ENCODE measurements around the gene PGBD5. TPM values are rescaled to one million over a fixed set of nuclear protein-coding genes. Genes with fewer than 3 reads are reported as not detected.

Gene PGBD5
- total RNA-seq, 1 donor from 2014 or later, result 1.0 TPM

GRCh38 chr1:230342019-230342418, 84.1 kb downstream of the PGBD5 start:
- no peak overlapping the region for H3K27ac Mint-ChIP-seq (ENCODE audit: unreplicated experiment)
- H3K4me1 Mint-ChIP-seq (ENCODE audit: unreplicated experiment), result no peaks in the 10 kb centered on the region
- no peak for DNase-seq (ENCODE audit: extremely low spot score, unreplicated experiment)
- peaks cover 16% of the 10 kb centered on the region for H3K27me3 Mint-ChIP-seq (ENCODE audit: unreplicated experiment)
- H3K36me3 Mint-ChIP-seq (ENCODE audit: unreplicated experiment), result no peaks in the 10 kb centered on the region
- no peak overlapping the region for H3K4me3 Mint-ChIP-seq (ENCODE audit: unreplicated experiment)
- H3K9me3 Mint-ChIP-seq (ENCODE audit: unreplicated experiment), result no peaks in the 10 kb centered on the region
- TF ChIP-seq CTCF (IDR thresholded peaks at IDR 0.05), result no peak

- no peak for DNase-seq (ENCODE audit: extremely low spot score, unreplicated experiment)
- Mint-ChIP-seq H3K27ac (ENCODE audit: unreplicated experiment) (no peak overlapping the region), H3K9me3 (ENCODE audit: unreplicated experiment) (no peaks in the 10 kb centered on the region), H3K4me3 (ENCODE audit: unreplicated experiment) (no peak overlapping the region), H3K36me3 (ENCODE audit: unreplicated experiment) (no peaks in the 10 kb centered on the region), H3K27me3 (ENCODE audit: unreplicated experiment) (peaks cover 16% of the 10 kb centered on the region), H3K4me1 (ENCODE audit: unreplicated experiment) (no peaks in the 10 kb centered on the region)
- no peak for TF ChIP-seq CTCF (IDR thresholded peaks at IDR 0.05)
Measured at GRCh38 chr1:230341162-230341546, 85.0 kb downstream of the PGBD5 start.

GRCh38 chr1:230340526-230341161, 85.5 kb downstream of the PGBD5 start:
- Mint-ChIP-seq H3K4me1 (ENCODE audit: unreplicated experiment) (no peaks in the 10 kb centered on the region), H3K27ac (ENCODE audit: unreplicated experiment) (no peak overlapping the region), H3K36me3 (ENCODE audit: unreplicated experiment) (no peaks in the 10 kb centered on the region), H3K9me3 (ENCODE audit: unreplicated experiment) (no peaks in the 10 kb centered on the region), H3K4me3 (ENCODE audit: unreplicated experiment) (no peak overlapping the region), H3K27me3 (ENCODE audit: unreplicated experiment) (peaks cover 18% of the 10 kb centered on the region)
- no peak for DNase-seq (ENCODE audit: extremely low spot score, unreplicated experiment)
- TF ChIP-seq CTCF (IDR thresholded peaks at IDR 0.05), result no peak

- Mint-ChIP-seq H3K27me3 (ENCODE audit: unreplicated experiment) (peaks cover 13% of the 10 kb centered on the region), H3K36me3 (ENCODE audit: unreplicated experiment) (no peaks in the 10 kb centered on the region), H3K9me3 (ENCODE audit: unreplicated experiment) (no peaks in the 10 kb centered on the region), H3K27ac (ENCODE audit: unreplicated experiment) (no peak overlapping the region), H3K4me3 (ENCODE audit: unreplicated experiment) (no peak overlapping the region), H3K4me1 (ENCODE audit: unreplicated experiment) (peaks cover 9% of the 10 kb centered on the region)
- no peak for DNase-seq (ENCODE audit: extremely low spot score, unreplicated experiment)
- TF ChIP-seq CTCF (IDR thresholded peaks at IDR 0.05), result no peak
Measured at GRCh38 chr1:230339033-230339432, 87.1 kb downstream of the PGBD5 start.

GRCh38 chr1:230337266-230337665, 88.9 kb downstream of the PGBD5 start:
- Mint-ChIP-seq H3K4me3 (ENCODE audit: unreplicated experiment) (no peak overlapping the region), H3K27ac (ENCODE audit: unreplicated experiment) (no peak overlapping the region), H3K36me3 (ENCODE audit: unreplicated experiment) (no peaks in the 10 kb centered on the region), H3K9me3 (ENCODE audit: unreplicated experiment) (no peaks in the 10 kb centered on the region), H3K27me3 (ENCODE audit: unreplicated experiment) (peaks cover 9% of the 10 kb centered on the region), H3K4me1 (ENCODE audit: unreplicated experiment) (peaks cover 13% of the 10 kb centered on the region)
- no peak for TF ChIP-seq CTCF (IDR thresholded peaks at IDR 0.05)
- DNase-seq (ENCODE audit: extremely low spot score, unreplicated experiment), result no peak
